Sigmoid colon (tissue), 7 donors: ENCODE data around the gene TMEM106B. TPM values are rescaled to one million over a fixed set of nuclear protein-coding genes. Genes with fewer than 3 reads are reported as not detected.

ENCODE experiments used
- DNase-seq: peaks from one replicate; pipeline ENCODE4 v3.0.0-alpha.2; 2019
- H3K27ac ChIP-seq, 4 donors: fragments of 200-600 bp; sonication (generic); one replicate each; pipeline ENCODE4 v1.5.1; 2016 to 2019; ENCODE audit warnings: mild to moderate bottlenecking in 1 of 4
- H3K27me3 ChIP-seq, 3 donors: fragments of 200-600 bp; sonication (generic); one replicate each; pipeline ENCODE4 v1.5.1; 2019; ENCODE audit warnings: mild to moderate bottlenecking in 1 of 3
- H3K36me3 ChIP-seq, 4 donors: fragments of 200-600 bp; sonication (generic); one replicate each; pipeline ENCODE4 v1.5.1; 2016 to 2019
- H3K4me1 ChIP-seq, 4 donors: fragments of 200-600 bp; sonication (generic); one replicate each; pipeline ENCODE4 v1.5.1; 2017 to 2019
- H3K4me3 ChIP-seq, 4 donors: fragments of 200-600 bp; sonication (generic); one replicate each; pipeline ENCODE4 v1.5.1; 2017 to 2019; ENCODE audit warnings: mild to moderate bottlenecking in 2 of 4, moderate library complexity in 1 of 4
- H3K9me3 ChIP-seq, 4 donors: fragments of 200-600 bp in 3 of 4; sonication (generic) in 3 of 4; one replicate each; pipeline versions ENCODE4 v1.5.1 to v1.6.1; 2013 to 2019
- CTCF ChIP-seq, 4 experiments: fragments of 450-650 bp in 3 of 4; fragments of 200-600 bp in 1 of 4; IDR thresholded peaks; one replicate each; pipeline ENCODE4 v1.5.1; 2016 to 2019; ENCODE audit warnings: antibody characterized with exemption in 4 of 4, mild to moderate bottlenecking in 3 of 4, moderate library complexity in 2 of 4
- EP300 ChIP-seq, 4 donors: sonication (generic); formaldehyde crosslinking; IDR thresholded peaks; one replicate each; pipeline ENCODE4 v1.6.1; 2017; ENCODE audit warnings: antibody characterized with exemption in 4 of 4
- POLR2A ChIP-seq, 2 donors: fragments of 450-650 bp; IDR thresholded peaks; one replicate each; pipeline ENCODE4 v1.6.1; 2016; ENCODE audit warnings: antibody characterized with exemption in 2 of 2, mild to moderate bottlenecking in 2 of 2, moderate library complexity in 2 of 2
- POLR2AphosphoS5 ChIP-seq, 4 donors: sonication (generic); formaldehyde crosslinking; IDR thresholded peaks; one replicate each; pipeline ENCODE4 v1.6.1; 2017; ENCODE audit warnings: antibody characterized with exemption in 4 of 4
- WGBS, 2 donors: extraction: QIAGEN DNeasy Blood & Tissue Kit; methylation state at CpG; one replicate each; pipeline ENCODE4 v1.1.7; 2013; 5-methylcytosine and 5-hydroxymethylcytosine counted together
- intact Hi-C: fragments of 100-400 bp; cut with DNase I; formaldehyde crosslinking; loops from one replicate; pipeline ENCODE4 v1.15.1; 2023
- polyA plus RNA-seq, 3 donors: library from polyadenylated mRNA; stranded (reverse); fragments of 200-250 nt; gene quantifications; one replicate each; pipeline ENCODE4 v1.2.3, GENCODE V29; 2013
- total RNA-seq, 4 donors: library from RNA; depleted of rRNA; stranded (reverse); fragments of >200 nt; gene quantifications; one replicate each; pipeline ENCODE4 v1.1.0, GENCODE V29; 2016
- donor health status: healthy with polysubstance abuse.
- donor health status: Bipolar disorder and iron deficiency.
- donor health status: healthy.

The TMEM106B gene
- total and polyA plus RNA-seq, 7 donors, result 8.4 to 86.9 (median 64.5) TPM

DNA sequence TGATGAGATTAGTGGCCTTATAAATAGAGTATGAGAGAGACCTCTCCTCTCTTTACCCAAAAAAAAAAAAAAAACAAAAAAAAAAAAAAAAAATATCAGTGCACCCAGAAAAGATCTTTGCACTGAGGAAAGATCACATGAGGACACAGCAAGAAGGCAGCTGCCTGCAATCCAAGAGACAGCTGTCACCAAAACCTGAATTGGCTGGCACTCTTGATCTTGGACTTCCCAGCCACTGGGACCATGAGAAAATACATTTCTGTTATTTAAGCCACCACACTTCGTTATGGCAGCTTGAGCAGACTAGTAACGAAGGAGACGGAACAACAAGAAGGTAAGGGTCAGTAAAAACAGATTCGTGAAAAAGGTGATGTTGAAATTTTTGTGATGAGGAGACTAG lies 47.0 kb downstream of the TMEM106B start:
- intact Hi-C loops, result no loop called here
- Histone ChIP-seq H3K27me3 (no peaks in the 10 kb centered on the region), H3K4me3 (no peak overlapping the region), H3K27ac (no peak overlapping the region), H3K4me1 (no peaks in the 10 kb centered on the region), H3K36me3 (no peaks in the 10 kb centered on the region), H3K9me3 (no peaks in the 10 kb centered on the region)
- TF ChIP-seq CTCF (IDR thresholded peaks at IDR 0.05), result no peak
- TF ChIP-seq POLR2A (IDR thresholded peaks at IDR 0.05), result no peak
- no peak for TF ChIP-seq EP300 (IDR thresholded peaks at IDR 0.05)
- no peak for TF ChIP-seq POLR2AphosphoS5 (IDR thresholded peaks at IDR 0.05)
- DNase-seq, result no peak
- WGBS, 2 donors, result 95 to 98% methylated on average over 4 of the region's 4 CpGs

- intact Hi-C loops, result no loop called here
- WGBS, 2 donors, result 22 to 67% methylated on average over 1 of the region's 1 CpG
- H3K9me3 ChIP-seq, result no peaks in the 10 kb centered on the region
- TF ChIP-seq POLR2A (IDR thresholded peaks at IDR 0.05) (no peak), POLR2AphosphoS5 (IDR thresholded peaks at IDR 0.05) (no peak), CTCF (IDR thresholded peaks at IDR 0.05) (no peak), EP300 (IDR thresholded peaks at IDR 0.05) (no peak)
- DNase-seq, result no peak
- H3K27ac ChIP-seq, result no peak overlapping the region
- no peaks in the 10 kb centered on the region for H3K36me3 ChIP-seq
- no peaks in the 10 kb centered on the region for H3K27me3 ChIP-seq
- no peak overlapping the region for H3K4me3 ChIP-seq
- no peaks in the 10 kb centered on the region for H3K4me1 ChIP-seq
These were observed 56.4 kb downstream of the TMEM106B start for GRCh38 chr7:12267542-12267941.

GRCh38 chr7:12269100-12269895 lies 58.2 kb downstream of the TMEM106B start:
- Histone ChIP-seq H3K4me1 (no peaks in the 10 kb centered on the region), H3K9me3 (no peaks in the 10 kb centered on the region), H3K4me3 (no peak overlapping the region), H3K27me3 (no peaks in the 10 kb centered on the region), H3K27ac (no peak overlapping the region), H3K36me3 (no peaks in the 10 kb centered on the region)
- intact Hi-C loops, result no loop called here
- DNase-seq, result no peak
- WGBS, 2 donors, result 95 to 97% methylated on average over 9 of the region's 9 CpGs
- TF ChIP-seq EP300 (IDR thresholded peaks at IDR 0.05) (no peak), POLR2AphosphoS5 (IDR thresholded peaks at IDR 0.05) (no peak), CTCF (IDR thresholded peaks at IDR 0.05) (no peak), POLR2A (IDR thresholded peaks at IDR 0.05) (no peak)

- H3K4me1 ChIP-seq, result no peaks in the 10 kb centered on the region
- H3K4me3 ChIP-seq, result no peak overlapping the region
- WGBS, 2 donors, result 59 to 61% methylated on average over 1 of the region's 1 CpG
- DNase-seq, result no peak
- H3K36me3 ChIP-seq, result no peaks in the 10 kb centered on the region
- no peak for TF ChIP-seq POLR2A (IDR thresholded peaks at IDR 0.05)
- no peak for TF ChIP-seq EP300 (IDR thresholded peaks at IDR 0.05)
- TF ChIP-seq POLR2AphosphoS5 (IDR thresholded peaks at IDR 0.05), result no peak
- TF ChIP-seq CTCF (IDR thresholded peaks at IDR 0.05), result no peak
- no peaks in the 10 kb centered on the region for H3K9me3 ChIP-seq
- intact Hi-C loops, result no loop called here
- no peaks in the 10 kb centered on the region for H3K27me3 ChIP-seq
- no peak overlapping the region for H3K27ac ChIP-seq
These were observed 69.9 kb downstream of the TMEM106B start for GRCh38 chr7:12281038-12281437.

GRCh38 chr7:12287901-12288300 lies 76.8 kb downstream of the TMEM106B start:
- WGBS, 2 donors, result 16 to 34% methylated on average over 1 of the region's 1 CpG
- Histone ChIP-seq H3K36me3 (no peaks in the 10 kb centered on the region), H3K27me3 (no peaks in the 10 kb centered on the region), H3K4me1 (no peaks in the 10 kb centered on the region), H3K27ac (no peak overlapping the region), H3K9me3 (no peaks in the 10 kb centered on the region), H3K4me3 (no peak overlapping the region)
- TF ChIP-seq CTCF (IDR thresholded peaks at IDR 0.05) (no peak), EP300 (IDR thresholded peaks at IDR 0.05) (no peak), POLR2AphosphoS5 (IDR thresholded peaks at IDR 0.05) (no peak), POLR2A (IDR thresholded peaks at IDR 0.05) (no peak)
- no peak for DNase-seq
- intact Hi-C loops, result no loop called here
